Uterus (tissue), 4 donors: ENCODE measurements around the gene ZNF48. TPM values are rescaled to one million over a fixed set of nuclear protein-coding genes. Genes with fewer than 3 reads are reported as not detected.

ENCODE experiments used
- DNase-seq, 2 donors: peaks; one replicate each; pipeline ENCODE4 v3.0.0-alpha.2; 2019 to 2020
- H3K27ac ChIP-seq, 2 donors: fragments of 200-600 bp; sonication (generic); 1 replicate in 1 of 2; 2 replicates in 1 of 2; pipeline ENCODE4 v1.5.1; 2016 to 2018
- H3K27me3 ChIP-seq, 2 donors: fragments of 200-600 bp; sonication (generic); one replicate each; pipeline ENCODE4 v1.5.1; 2018 to 2019; ENCODE audit warnings: control low read depth in 1 of 2
- H3K36me3 ChIP-seq, 2 donors: fragments of 200-600 bp; sonication (generic); one replicate each; pipeline ENCODE4 v1.5.1; 2019; ENCODE audit warnings: control low read depth in 1 of 2
- H3K4me1 ChIP-seq, 2 donors: fragments of 200-600 bp; sonication (generic); one replicate each; pipeline ENCODE4 v1.5.1; 2018 to 2019; ENCODE audit warnings: control low read depth in 1 of 2
- H3K4me3 ChIP-seq, 2 donors: fragments of 200-600 bp; sonication (generic); 1 replicate in 1 of 2; 2 replicates in 1 of 2; pipeline ENCODE4 v1.5.1; 2018 to 2019; ENCODE audit warnings: mild to moderate bottlenecking in 1 of 2
- H3K9me3 ChIP-seq, 2 donors: fragments of 200-600 bp; sonication (generic); one replicate each; pipeline ENCODE4 v1.5.1; 2019; ENCODE audit warnings: control low read depth in 1 of 2
- CTCF ChIP-seq, 4 experiments: fragments of 200-600 bp in 2 of 4; fragments of 450-650 bp in 2 of 4; sonication (generic) in 2 of 4; IDR thresholded peaks; one replicate each; pipeline ENCODE4 v1.5.1; 2016 to 2019; ENCODE audit warnings: antibody characterized with exemption in 4 of 4, mild to moderate bottlenecking in 2 of 4, moderate library complexity in 1 of 4
- POLR2A ChIP-seq, 2 donors: fragments of 450-650 bp; IDR thresholded peaks; one replicate each; pipeline ENCODE4 v1.6.1; 2016; ENCODE audit warnings: antibody characterized with exemption in 2 of 2, mild to moderate bottlenecking in 1 of 2, moderate library complexity in 1 of 2
- intact Hi-C: fragments of 100-400 bp; cut with DNase I; formaldehyde crosslinking; loops from one replicate; pipeline ENCODE4 v1.15.1; 2023; ENCODE audit warnings: low total_unique reads
- total RNA-seq, 4 donors: library from RNA; depleted of rRNA in 3 of 4; stranded (reverse); fragments of >200 nt in 3 of 4; gene quantifications; one replicate each; pipeline versions ENCODE4 v1.1.0 to v1.2.4, GENCODE V29; 2014 to 2023
- donor health status: DM: yes; HTN: yes; CAD: no.

ZNF48 gene
- total RNA-seq, 4 donors from 2014 or later: 2.6 to 21.0 (median 12.7) TPM

DNA sequence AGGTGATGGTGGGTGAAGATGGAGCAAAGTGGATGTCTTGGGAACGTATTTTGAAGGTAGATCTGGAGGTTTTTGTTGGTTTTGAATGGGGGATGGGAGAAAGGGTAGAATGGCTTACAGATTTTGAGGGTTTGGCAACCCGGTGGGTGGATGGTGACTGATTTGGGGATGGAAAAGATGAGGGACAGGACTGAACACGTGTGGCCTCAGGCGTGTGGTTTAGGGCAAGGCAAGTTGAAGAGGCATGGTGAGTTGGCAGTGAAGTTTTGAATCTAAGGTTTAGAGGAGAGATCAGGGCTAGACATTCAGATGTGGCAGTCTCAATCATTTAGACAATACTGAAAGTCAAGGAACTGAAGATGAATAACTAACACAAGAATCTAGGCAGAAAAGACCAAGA lies 39.6 kb downstream of the ZNF48 start:
- Histone ChIP-seq H3K4me1 (no peaks in the 10 kb centered on the region), H3K9me3 (no peaks in the 10 kb centered on the region), H3K36me3 (no peaks in the 10 kb centered on the region), H3K4me3 (no peak overlapping the region), H3K27me3 (no peaks in the 10 kb centered on the region), H3K27ac (no peak overlapping the region)
- intact Hi-C loops: no loop called here
- no peak for TF ChIP-seq POLR2A (IDR thresholded peaks at IDR 0.05)
- TF ChIP-seq CTCF (IDR thresholded peaks at IDR 0.05): no peak
- no peak for DNase-seq

DNA sequence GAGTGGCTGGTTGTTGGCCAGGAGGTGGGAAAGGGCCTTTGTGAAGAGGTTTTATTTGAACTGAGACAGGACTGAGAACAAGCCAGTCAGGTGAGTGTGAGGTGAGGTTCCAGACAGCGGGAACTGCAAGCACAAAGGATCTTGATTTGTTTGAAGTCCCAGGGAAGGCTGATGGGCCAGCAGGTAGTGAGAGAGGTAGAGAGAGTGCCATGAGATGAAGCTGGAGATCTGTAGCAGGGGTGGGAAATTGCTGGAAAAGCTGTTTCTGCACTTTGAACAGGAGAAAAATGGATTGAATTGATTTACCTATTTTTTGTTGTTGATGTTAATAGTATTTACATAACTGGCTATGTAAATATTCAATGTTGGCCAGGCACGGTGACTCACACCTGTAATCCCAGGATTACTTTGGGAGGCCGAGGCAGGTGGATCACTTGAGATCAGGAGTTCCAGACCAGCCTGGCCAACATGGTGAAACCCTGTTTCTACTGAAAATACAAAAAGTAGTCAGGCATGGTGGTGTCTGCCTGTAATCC lies 42.4 kb downstream of the ZNF48 start:
- no peaks in the 10 kb centered on the region for H3K27me3 ChIP-seq
- no peak overlapping the region for H3K27ac ChIP-seq
- no peak for TF ChIP-seq POLR2A (IDR thresholded peaks at IDR 0.05)
- no peak for TF ChIP-seq CTCF (IDR thresholded peaks at IDR 0.05)
- no peaks in the 10 kb centered on the region for H3K4me1 ChIP-seq
- no peaks in the 10 kb centered on the region for H3K36me3 ChIP-seq
- H3K4me3 ChIP-seq: no peak overlapping the region
- no peaks in the 10 kb centered on the region for H3K9me3 ChIP-seq
- DNase-seq: no peak
- intact Hi-C loops: no loop called here

DNA sequence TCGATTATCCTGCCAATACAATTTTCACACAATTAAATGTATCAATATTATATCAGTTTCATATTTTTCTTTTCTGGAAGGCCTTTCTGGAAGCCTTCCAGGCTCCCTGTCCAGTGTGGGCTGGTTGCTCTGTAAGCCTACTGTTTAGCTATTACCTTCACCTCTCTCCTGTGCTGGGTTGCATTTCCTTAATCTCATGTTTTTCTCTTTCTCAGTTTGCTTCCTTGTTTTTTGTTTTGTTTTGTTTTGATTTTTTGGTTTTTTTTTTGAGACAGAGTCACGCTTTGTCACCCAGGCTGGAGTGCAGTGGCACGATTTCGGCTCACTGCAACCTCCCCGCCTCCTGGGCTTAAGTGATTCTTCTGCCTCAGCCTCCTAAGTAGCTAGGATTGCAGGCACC lies 43.6 kb downstream of the ZNF48 start:
- Histone ChIP-seq H3K27ac (no peak overlapping the region), H3K27me3 (no peaks in the 10 kb centered on the region), H3K4me3 (no peak overlapping the region), H3K36me3 (no peaks in the 10 kb centered on the region), H3K9me3 (no peaks in the 10 kb centered on the region), H3K4me1 (no peaks in the 10 kb centered on the region)
- no peak for TF ChIP-seq POLR2A (IDR thresholded peaks at IDR 0.05)
- no peak for TF ChIP-seq CTCF (IDR thresholded peaks at IDR 0.05)
- no peak for DNase-seq
- intact Hi-C loops: no loop called here

- no peaks in the 10 kb centered on the region for H3K36me3 ChIP-seq
- no peak for TF ChIP-seq CTCF (IDR thresholded peaks at IDR 0.05)
- TF ChIP-seq POLR2A (IDR thresholded peaks at IDR 0.05): no peak
- DNase-seq: no peak
- no peak overlapping the region for H3K4me3 ChIP-seq
- H3K4me1 ChIP-seq: no peaks in the 10 kb centered on the region
- H3K27ac ChIP-seq: no peak overlapping the region
- no peaks in the 10 kb centered on the region for H3K27me3 ChIP-seq
- H3K9me3 ChIP-seq: no peaks in the 10 kb centered on the region
- intact Hi-C loops: no loop called here
These were observed 44.6 kb downstream of the ZNF48 start for GRCh38 chr16:30439720-30440348.

DNA sequence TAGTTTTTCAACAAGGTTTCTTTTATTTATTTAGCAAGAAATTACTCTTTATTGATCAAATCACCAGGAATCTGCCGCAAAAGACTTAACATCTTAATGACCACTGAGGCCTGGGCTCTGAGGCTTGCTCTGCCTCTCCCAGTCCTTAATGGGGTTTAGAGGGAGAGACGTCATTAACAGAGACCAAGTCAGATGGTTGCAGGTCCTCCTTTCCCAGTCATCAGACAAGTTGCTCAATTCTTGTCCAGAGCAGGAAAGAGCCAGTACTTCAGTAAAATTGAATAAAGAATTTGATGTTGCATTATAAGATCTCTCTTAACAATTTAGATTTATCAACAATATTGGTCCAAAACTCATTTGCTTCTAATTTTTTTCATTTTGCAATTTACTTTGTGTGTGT lies 48.4 kb downstream of the ZNF48 start:
- Histone ChIP-seq H3K9me3 (no peaks in the 10 kb centered on the region), H3K27me3 (no peaks in the 10 kb centered on the region), H3K36me3 (no peaks in the 10 kb centered on the region), H3K4me1 (no peaks in the 10 kb centered on the region), H3K4me3 (no peak overlapping the region), H3K27ac (no peak overlapping the region)
- intact Hi-C loops: no loop called here
- TF ChIP-seq CTCF (IDR thresholded peaks at IDR 0.05): no peak
- TF ChIP-seq POLR2A (IDR thresholded peaks at IDR 0.05): no peak
- DNase-seq: no peak
